GM19397 (cell line): ENCODE measurements around the gene OPRD1.
"Not testable (repeated sequence)": the region's sequence is repeated elsewhere in the genome, so short reads cannot be mapped to it uniquely, and the experiment has no call there.

Experiments used
- ATAC-seq: cut with Tn5 transposase; IDR thresholded peaks from one replicate; pipeline ENCODE4 v1.9.1; 2021; ENCODE audit warnings: mild to moderate bottlenecking, moderate library complexity; ENCODE audit not compliant: unreplicated experiment

OPRD1 gene

GRCh38 chr1:28811766-28812668 lies at the start of gene OPRD1:
Gene OPRD1 (plus strand): TSS chr1:28812170. CDS start chr1:28812384, 214 bp downstream.
- ATAC-seq, result no peak

- no peak for ATAC-seq
These were observed 45.3 kb upstream of the OPRD1 start for GRCh38 chr1:28766532-28767183.

GRCh38 chr1:28770601-28771165 lies 41.3 kb upstream of the OPRD1 start:
- ATAC-seq, result no peak

- ATAC-seq, result not testable (repeated sequence)
These were observed 40.0 kb upstream of the OPRD1 start for GRCh38 chr1:28771921-28772320.

GRCh38 chr1:28773105-28773504 lies 38.9 kb upstream of the OPRD1 start:
- no peak for ATAC-seq

- ATAC-seq, result no peak
These were observed 36.6 kb upstream of the OPRD1 start for GRCh38 chr1:28775121-28775942.

- no peak for ATAC-seq
These were observed 35.6 kb upstream of the OPRD1 start for GRCh38 chr1:28776341-28776740.

- ATAC-seq, result no peak
These were observed 33.9 kb upstream of the OPRD1 start for GRCh38 chr1:28778021-28778420.

- no peak for ATAC-seq
These were observed 32.1 kb upstream of the OPRD1 start for GRCh38 chr1:28779751-28780408.

GRCh38 chr1:28781305-28781704 lies 30.7 kb upstream of the OPRD1 start:
- no peak for ATAC-seq

- ATAC-seq, result no peak
These were observed 30.0 kb upstream of the OPRD1 start for GRCh38 chr1:28782011-28782410.

GRCh38 chr1:28783363-28783762 lies 28.6 kb upstream of the OPRD1 start:
- no peak for ATAC-seq

- ATAC-seq, result no peak
These were observed 22.6 kb upstream of the OPRD1 start for GRCh38 chr1:28789412-28789811.

- no peak for ATAC-seq
These were observed 22.2 kb upstream of the OPRD1 start for GRCh38 chr1:28789816-28790215.

GRCh38 chr1:28790377-28791035 lies 21.5 kb upstream of the OPRD1 start:
- no peak for ATAC-seq

GRCh38 chr1:28791929-28792328 lies 20.0 kb upstream of the OPRD1 start:
- not testable (repeated sequence) for ATAC-seq

GRCh38 chr1:28792644-28793121 lies 19.3 kb upstream of the OPRD1 start:
- no peak for ATAC-seq

- not testable (repeated sequence) for ATAC-seq
These were observed 17.4 kb upstream of the OPRD1 start for GRCh38 chr1:28794582-28794981.

GRCh38 chr1:28796352-28797211 lies 15.4 kb upstream of the OPRD1 start:
- no peak for ATAC-seq
